K562 (cell line): ENCODE measurements around the gene RTL10. TPM values are rescaled to one million over a fixed set of nuclear protein-coding genes. Genes with fewer than 3 reads are reported as not detected.

Experiments used
- CHD2 ChIP-seq: IDR thresholded peaks from 2 replicates; pipeline ENCODE4 v1.6.1; 2011; ENCODE audit warnings: low read depth, low read length
- FIP1L1 ChIP-seq: fragments of 200-400 bp; formaldehyde crosslinking; IDR thresholded peaks from 2 replicates; pipeline ENCODE4 v1.6.1; 2018; ENCODE audit warnings: mild to moderate bottlenecking, low read depth, low read length; ENCODE audit not compliant: poor library complexity, severe bottlenecking
- HDAC3 ChIP-seq: fragments of 450-650 bp; IDR thresholded peaks from 2 replicates; pipeline ENCODE4 v1.6.1; 2018; ENCODE audit warnings: borderline replicate concordance, mild to moderate bottlenecking, moderate library complexity; ENCODE audit not compliant: partially characterized antibody
- HMG20B ChIP-seq: fragments of 250-450 bp; sonication (Bioruptor Pico); IDR thresholded peaks from 2 replicates; pipeline ENCODE4 v1.5.0; 2021; ENCODE audit warnings: mild to moderate bottlenecking
- KLF6 ChIP-seq: fragments of 250-450 bp; sonication (Bioruptor Pico); IDR thresholded peaks from 2 replicates; pipeline ENCODE4 v1.4.0; 2020; ENCODE audit warnings: mild to moderate bottlenecking, moderate library complexity, borderline replicate concordance
- NEUROD1 ChIP-seq: fragments of 150-350 bp; IDR thresholded peaks from 2 replicates; pipeline ENCODE4 v1.6.1; 2014; ENCODE audit warnings: borderline replicate concordance, low read length, low read depth; ENCODE audit not compliant: partially characterized antibody
- NFRKB ChIP-seq: fragments of 450-650 bp; IDR thresholded peaks from 2 replicates; pipeline ENCODE4 v1.6.1; 2016; ENCODE audit warnings: low read depth
- NONO ChIP-seq, 2 experiments: fragments of 200-400 bp in 1 of 2; fragments of 450-650 bp in 1 of 2; formaldehyde crosslinking in 1 of 2; IDR thresholded peaks; 2 replicates each; pipeline ENCODE4 v1.6.1; 2017; ENCODE audit warnings: low read depth in 2 of 2, mild to moderate bottlenecking in 2 of 2, moderate library complexity in 2 of 2, low read length in 1 of 2
- POLR2AphosphoS5 ChIP-seq: IDR thresholded peaks from 2 replicates; pipeline ENCODE4 v1.6.1; 2011; ENCODE audit warnings: mild to moderate bottlenecking, low read depth, low read length, moderate library complexity; ENCODE audit not compliant: control insufficient read depth, insufficient read depth
- PTBP1 ChIP-seq: fragments of 200-400 bp; formaldehyde crosslinking; IDR thresholded peaks from 2 replicates; pipeline ENCODE4 v1.6.1; 2017; ENCODE audit warnings: low read depth, low read length
- PTTG1 ChIP-seq: fragments of 450-650 bp; IDR thresholded peaks from 2 replicates; pipeline ENCODE4 v1.6.1; 2016; ENCODE audit warnings: low read depth, mild to moderate bottlenecking, missing genetic modification characterization, missing compliant biosample characterization
- TAF9B ChIP-seq: fragments of 450-650 bp; IDR thresholded peaks from 2 replicates; pipeline ENCODE4 v1.6.1; 2018; ENCODE audit warnings: mild to moderate bottlenecking; ENCODE audit not compliant: partially characterized antibody
- ZEB2 ChIP-seq: fragments of 450-650 bp; IDR thresholded peaks from 2 replicates; pipeline ENCODE4 v1.6.1; 2016
- ZNF121 ChIP-seq: sonication (generic); formaldehyde crosslinking; conservative IDR thresholded peaks from 2 replicates; pipeline ENCODE4 v1.8.0; 2022; ENCODE audit warnings: missing genetic modification reagents
- ZNF445 ChIP-seq: fragments of 250-450 bp; sonication (Bioruptor Pico); IDR thresholded peaks from 2 replicates; pipeline ENCODE4 v1.4.0; 2020; ENCODE audit warnings: low read depth, mild to moderate bottlenecking, moderate library complexity
- polyA plus RNA-seq, 8 experiments: library from polyadenylated mRNA; depleted of rRNA in 4 of 8; stranded (reverse) in 5 of 8; unstranded in 3 of 8; fragments of >200 nt; fragmentation: Nextera tagmentation in 2 of 8; fragmentation: Illumina TruSeq in 1 of 8; extraction: Ambion mirVana in 2 of 8; extraction: Trizol in 1 of 8; gene quantifications; 2 replicates each; pipeline versions ENCODE4 v1.2.1 to v1.2.3, GENCODE V29; 2011 to 2014; ENCODE audit warnings: inconsistent platforms in 1 of 8, missing spikeins in 1 of 8
- total RNA-seq, 7 experiments: library from RNA; depleted of rRNA in 6 of 7; stranded (reverse); fragments of >200 nt in 6 of 7; fragmentation: Illumina TruSeq in 2 of 7; extraction: Trizol in 2 of 7; gene quantifications; 2 replicates each; pipeline versions ENCODE4 v1.2.1 to v1.2.3, GENCODE V29; 2011 to 2021; ENCODE audit warnings: low replicate concordance in 1 of 7
- TF ChIP-seq, protein P1 (sequence below): fragments of 250-450 bp; sonication (Bioruptor Pico); IDR thresholded peaks from 2 replicates; pipeline ENCODE4 v1.4.0; 2020; ENCODE audit warnings: mild to moderate bottlenecking, moderate library complexity, borderline replicate concordance

RTL10 gene
- total and polyA plus RNA-seq, 9 of the 15 experiments (the other 6 are each of a cell fraction or from before 2014, with no cell fraction given), result 19.8 to 75.5 (median 32.5) TPM

DNA sequence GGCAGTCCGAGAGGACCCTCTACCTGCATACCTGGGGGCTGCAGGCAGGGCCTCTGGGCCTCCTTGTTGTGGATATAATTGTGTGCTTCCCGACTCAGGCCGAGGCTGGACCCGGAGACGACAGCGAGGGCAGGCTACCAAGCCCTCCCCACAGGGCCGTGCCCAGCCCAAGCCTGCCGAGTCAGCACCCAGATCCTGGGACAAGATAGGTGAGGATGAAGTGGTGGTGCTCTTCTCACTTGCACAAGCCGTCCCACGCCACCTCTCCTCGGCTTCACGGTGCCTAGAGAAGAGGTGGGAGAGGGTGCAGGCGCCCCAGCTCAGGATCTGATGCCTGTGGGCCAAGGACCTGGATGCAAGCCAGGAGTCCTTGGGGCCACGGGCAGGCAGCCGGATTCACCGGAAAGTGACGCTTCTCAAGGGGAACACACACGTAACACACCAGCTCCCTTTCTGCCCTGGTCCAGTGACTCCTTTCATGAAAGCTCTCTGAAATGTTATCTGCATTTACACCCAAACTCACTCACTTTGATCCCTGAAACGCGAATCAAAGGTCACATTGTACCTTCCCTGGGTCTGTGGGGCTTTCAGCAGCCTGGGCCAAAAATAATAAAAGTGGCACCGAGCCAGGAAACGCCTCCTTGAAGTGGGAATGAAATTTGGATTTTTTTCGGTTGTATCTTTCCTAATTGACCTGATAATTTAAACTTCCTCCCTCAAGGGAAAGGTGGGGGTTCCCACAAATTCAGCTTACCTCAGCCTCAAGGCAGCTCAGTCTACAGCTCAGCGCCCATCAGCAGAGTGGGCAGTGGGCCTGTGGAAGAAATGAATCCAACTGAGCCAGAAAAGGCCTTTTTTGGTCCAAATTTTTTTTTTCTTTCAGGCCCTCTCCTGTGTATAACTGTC is 1.1 kb upstream of the RTL10 start (continued):
- TF ChIP-seq NONO (IDR thresholded peaks at IDR 0.05; ENCODE audit: low read depth in 2 of 2, low read length in 1 of 2) (no peak), NEUROD1 (no peak), ZEB2 (no peak), FIP1L1 (no peak), HDAC3 (no peak), NFRKB (no peak), POLR2AphosphoS5 (no peak), HMG20B (CRISPR knock-in tag) (no peak), ZNF445 (peak; percentile 15), ZNF121 (CRISPR knock-in tag) (no peak), KLF6 (CRISPR knock-in tag) (peak; percentile 19; the same call in 1 of the 2 replicates), CHD2 (0 out of 2 replicates have a peak, but pooled peaks have one; percentile 13), PTBP1 (no peak), TAF9B (no peak), PTTG1 (tag) (no peak)
- TF ChIP-seq, protein P1, sequence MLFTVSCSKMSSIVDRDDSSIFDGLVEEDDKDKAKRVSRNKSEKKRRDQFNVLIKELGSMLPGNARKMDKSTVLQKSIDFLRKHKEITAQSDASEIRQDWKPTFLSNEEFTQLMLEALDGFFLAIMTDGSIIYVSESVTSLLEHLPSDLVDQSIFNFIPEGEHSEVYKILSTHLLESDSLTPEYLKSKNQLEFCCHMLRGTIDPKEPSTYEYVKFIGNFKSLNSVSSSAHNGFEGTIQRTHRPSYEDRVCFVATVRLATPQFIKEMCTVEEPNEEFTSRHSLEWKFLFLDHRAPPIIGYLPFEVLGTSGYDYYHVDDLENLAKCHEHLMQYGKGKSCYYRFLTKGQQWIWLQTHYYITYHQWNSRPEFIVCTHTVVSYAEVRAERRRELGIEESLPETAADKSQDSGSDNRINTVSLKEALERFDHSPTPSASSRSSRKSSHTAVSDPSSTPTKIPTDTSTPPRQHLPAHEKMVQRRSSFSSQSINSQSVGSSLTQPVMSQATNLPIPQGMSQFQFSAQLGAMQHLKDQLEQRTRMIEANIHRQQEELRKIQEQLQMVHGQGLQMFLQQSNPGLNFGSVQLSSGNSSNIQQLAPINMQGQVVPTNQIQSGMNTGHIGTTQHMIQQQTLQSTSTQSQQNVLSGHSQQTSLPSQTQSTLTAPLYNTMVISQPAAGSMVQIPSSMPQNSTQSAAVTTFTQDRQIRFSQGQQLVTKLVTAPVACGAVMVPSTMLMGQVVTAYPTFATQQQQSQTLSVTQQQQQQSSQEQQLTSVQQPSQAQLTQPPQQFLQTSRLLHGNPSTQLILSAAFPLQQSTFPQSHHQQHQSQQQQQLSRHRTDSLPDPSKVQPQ (CRISPR knock-in tag), result no peak; the same call in 1 of the 2 replicates
